CD4-positive, alpha-beta T cell treated with Interleukin-12 subunit alpha and Interleukin-12 subunit beta, for 1 hour (primary cell): ENCODE measurements around the gene ELAVL1.

Source experiments
- DNase-seq: peaks from one replicate; pipeline ENCODE4 v3.0.0-alpha.2; 2020

ELAVL1 gene

GRCh38 chr19:8020681-8021080 lies 15.2 kb upstream of the ELAVL1 start:
- DNase-seq, result no peak

DNA sequence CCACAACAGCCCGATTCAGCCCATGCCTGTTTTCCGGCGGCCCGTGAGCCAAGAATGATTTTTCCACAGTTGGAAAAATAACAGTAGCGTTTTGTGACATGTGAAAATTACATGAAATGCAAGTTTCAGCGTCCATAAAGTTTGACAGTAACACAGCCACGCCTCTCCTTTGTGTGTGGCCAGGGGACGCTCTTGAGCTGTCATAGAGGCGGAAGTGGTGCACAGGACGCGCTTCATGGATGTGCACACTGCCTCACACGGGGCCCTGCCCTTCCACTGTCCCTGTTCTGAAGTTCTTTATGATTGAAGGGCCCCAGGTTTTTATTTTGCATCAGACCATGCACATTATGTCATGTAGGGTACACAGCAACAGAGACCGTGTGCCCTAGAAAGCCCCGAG lies 12.4 kb upstream of the ELAVL1 start:
- peak; percentile 47 for DNase-seq

DNA sequence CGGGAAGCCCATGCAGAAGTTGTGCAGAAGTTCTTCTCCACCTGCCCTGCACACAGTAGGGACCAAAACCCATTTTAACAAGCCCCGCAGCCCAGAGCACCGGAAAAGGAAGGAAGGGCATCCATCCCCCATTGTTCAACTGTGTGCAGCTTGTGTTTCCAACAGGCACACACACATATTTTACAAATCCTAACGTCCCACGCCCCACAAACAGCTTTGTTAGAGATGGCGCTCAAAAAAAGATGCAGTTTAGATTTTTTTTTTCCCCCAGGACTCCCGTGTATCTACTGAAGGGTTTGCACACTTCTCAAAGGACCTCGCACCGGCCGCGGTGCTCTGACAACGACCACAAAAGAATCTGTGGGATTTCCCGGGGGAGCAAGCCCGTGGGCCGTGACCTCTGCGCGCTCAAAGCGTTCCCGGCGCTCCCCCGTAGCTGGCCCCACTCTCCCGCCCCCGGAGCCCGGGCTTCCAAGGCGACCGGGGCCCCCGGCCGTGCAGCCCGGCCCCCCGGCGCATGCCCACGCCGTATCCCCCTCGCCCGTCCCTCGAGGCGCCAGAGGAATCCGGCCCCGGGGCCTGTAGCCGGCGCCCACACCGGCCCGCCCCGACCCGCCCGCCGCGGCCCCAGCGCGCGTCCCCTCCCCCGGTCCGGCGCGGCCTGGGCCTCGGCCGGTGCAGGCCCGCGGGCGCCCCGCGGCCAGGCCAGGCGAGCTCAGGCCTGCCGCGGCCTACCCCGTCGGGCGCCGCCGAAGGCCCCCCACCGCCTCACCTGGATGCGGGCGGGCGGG lies 523 bp downstream of the ELAVL1 start:
- DNase-seq, result peak; percentile 37

DNA sequence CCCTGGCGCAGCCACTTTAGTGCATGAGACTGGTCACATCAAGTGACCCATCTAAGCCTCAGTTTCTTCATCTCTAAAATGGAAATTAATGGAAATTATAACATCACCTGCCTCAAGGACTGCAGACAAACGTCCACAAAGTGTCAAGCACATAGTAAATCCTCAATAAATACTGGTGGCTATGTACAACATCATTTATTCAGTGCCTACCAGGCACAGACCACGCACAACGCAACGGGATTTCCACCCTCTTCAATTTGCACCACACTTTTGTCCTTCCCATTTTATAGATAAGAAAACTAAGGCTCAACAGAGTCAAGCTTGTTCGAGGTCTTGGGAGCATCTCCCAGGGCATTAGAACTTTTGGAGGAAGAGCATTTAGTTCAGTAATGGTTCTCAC lies 1.4 kb downstream of the ELAVL1 start:
- no peak for DNase-seq

GRCh38 chr19:8001995-8002849 lies 3.2 kb downstream of the ELAVL1 start:
- DNase-seq, result peak; percentile 79

- no peak for DNase-seq
These were observed 3.8 kb downstream of the ELAVL1 start for GRCh38 chr19:8001651-8001994.

- no peak for DNase-seq
These were observed 5.0 kb downstream of the ELAVL1 start for GRCh38 chr19:8000298-8001038.

- no peak for DNase-seq
These were observed 6.1 kb downstream of the ELAVL1 start for GRCh38 chr19:7999376-7999775.

GRCh38 chr19:7997809-7998480 lies 7.5 kb downstream of the ELAVL1 start:
- no peak for DNase-seq

DNA sequence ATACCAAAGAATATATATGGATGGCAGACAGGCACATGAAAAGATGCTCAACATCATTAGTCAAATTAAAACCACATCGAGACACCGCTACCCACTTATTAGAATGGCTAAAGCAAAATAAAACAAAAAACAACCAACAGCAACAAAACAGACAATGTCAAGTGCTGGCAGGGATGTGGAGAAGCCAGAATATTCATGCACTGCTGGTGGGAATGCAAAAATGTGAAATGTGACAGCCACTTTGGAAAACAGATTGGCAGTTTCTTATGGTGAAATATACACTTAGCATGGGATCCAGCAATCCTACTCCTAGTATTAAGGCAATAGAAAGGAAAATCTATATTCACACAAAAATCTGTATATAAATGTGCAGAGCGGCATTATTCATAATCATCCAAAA lies 8.6 kb downstream of the ELAVL1 start:
- DNase-seq, result no peak

DNA sequence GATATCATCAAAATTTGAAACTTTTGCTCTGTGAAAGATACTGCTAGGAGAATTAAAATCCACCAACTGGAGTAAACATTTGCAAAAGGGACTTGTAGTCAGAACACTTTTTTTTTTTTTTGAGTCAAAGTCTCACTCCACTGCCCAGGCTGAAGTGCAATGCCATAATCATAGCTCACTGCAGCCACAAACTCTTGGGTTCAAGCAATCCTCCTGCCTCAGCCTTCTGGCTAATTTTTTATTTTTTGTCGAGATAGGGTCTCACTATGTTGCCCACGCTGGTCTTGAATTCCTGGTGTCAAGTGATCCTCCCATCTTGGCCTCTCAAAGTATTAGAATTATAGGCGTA lies 9.7 kb downstream of the ELAVL1 start:
- DNase-seq, result no peak

- DNase-seq, result no peak
These were observed 10.3 kb downstream of the ELAVL1 start for GRCh38 chr19:7994928-7995809.

DNA sequence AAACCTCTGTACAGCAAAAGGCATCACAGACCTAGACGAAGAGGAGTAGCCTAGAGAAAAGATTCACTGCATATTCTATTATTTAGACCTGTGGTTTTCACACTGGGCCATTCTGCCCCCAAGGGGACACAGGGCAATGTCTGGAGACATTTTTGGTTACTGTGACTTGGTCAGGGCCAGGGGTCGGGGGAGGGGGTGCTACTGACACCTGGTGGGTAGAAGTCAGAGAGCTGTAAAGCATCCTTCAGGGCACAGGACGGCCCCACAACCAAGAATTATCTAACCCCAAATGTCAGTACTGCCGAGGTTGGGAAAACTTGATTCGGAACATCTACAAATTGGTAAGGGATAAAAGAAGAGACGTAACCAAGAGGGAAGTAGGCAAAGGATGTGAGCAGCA lies 11.3 kb downstream of the ELAVL1 start:
- no peak for DNase-seq

GRCh38 chr19:7993560-7993959 lies 11.9 kb downstream of the ELAVL1 start:
- DNase-seq, result no peak

DNA sequence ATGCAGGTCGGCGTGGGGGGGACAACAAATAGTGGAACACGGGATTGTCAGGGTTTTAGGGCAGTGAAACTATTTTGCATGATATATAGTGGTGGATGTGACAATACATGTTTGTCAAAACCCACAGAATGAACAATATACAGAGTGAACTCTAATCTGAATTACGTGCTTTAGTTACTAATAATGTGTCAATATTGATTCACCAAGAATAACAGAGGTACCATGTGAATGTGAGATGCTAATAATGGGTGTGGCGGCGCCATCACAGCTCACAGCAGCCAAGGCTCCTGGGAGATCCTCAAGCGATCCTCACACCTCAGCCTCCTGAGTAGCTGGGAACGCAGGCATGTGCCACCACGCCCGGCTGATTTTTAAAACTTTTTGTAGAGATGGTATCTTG lies 12.9 kb downstream of the ELAVL1 start:
- DNase-seq, result no peak

DNA sequence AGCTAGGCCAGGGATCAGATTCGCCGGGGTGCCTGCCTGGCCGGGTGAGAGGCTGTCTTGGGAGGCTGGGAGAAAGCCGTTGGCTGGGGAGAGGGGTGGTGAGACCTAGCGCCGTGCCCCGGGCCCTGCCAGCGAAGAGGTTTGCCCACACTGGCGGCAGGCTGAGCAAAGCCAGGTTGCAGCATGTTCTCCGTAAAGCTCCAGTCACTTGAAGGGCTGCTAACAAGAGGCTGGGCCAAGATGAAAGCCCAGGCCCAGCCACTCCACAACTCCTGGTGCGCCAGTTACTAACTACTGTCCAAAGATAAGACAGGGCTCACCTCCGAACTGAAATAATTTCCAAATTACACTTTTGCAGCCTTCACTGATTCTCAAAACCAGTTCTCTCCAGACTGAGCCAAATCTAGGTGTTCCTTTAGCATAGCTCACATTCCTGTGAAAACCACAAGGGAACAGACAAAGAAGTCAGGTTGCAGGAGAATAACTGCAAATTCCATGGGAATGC lies 16.3 kb downstream of the ELAVL1 start:
- no peak for DNase-seq

- DNase-seq, result no peak
These were observed 17.1 kb downstream of the ELAVL1 start for GRCh38 chr19:7988307-7988706.

DNA sequence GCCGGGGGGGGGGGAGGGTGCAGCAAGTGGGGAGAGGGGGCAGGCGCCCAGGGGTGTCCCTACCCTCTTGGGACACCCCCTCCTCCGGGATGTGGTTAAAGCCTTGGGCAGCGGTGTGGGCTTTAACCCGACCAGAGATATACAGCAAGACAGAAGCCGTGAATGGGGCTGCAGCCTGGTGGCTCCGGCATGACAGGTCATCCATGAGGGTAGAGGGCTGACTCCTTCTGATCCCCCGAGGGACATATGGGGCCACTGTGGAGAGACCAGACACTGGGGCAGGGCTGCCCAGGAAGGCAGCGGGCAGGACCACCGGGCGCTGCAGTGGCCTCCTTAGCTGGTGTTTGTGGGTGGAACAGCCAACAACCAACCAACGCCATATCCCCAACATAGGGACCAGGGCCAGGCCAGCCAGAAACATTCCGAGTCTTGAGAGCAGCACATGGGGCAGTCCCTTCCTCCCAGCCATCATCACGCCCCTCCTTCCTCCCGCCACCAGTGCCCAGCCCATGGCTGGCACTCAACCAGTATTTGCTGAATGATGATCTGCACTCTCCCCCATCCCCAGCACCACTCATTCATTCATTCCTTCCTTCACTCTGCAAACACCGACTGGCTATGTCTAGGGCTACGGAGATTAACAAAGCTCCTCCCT lies 18.2 kb downstream of the ELAVL1 start:
- no peak for DNase-seq

- no peak for DNase-seq
These were observed 18.9 kb downstream of the ELAVL1 start for GRCh38 chr19:7986321-7987113.

- no peak for DNase-seq
These were observed 19.9 kb downstream of the ELAVL1 start for GRCh38 chr19:7985481-7985911.
